NCI-H1092 (cell line): ENCODE data around the gene MCOLN1.

Source experiments
- DNase-seq: peaks from one replicate; lab custom pipeline; 2025; lab: John Stamatoyannopoulos, UW

MCOLN1 gene

DNA sequence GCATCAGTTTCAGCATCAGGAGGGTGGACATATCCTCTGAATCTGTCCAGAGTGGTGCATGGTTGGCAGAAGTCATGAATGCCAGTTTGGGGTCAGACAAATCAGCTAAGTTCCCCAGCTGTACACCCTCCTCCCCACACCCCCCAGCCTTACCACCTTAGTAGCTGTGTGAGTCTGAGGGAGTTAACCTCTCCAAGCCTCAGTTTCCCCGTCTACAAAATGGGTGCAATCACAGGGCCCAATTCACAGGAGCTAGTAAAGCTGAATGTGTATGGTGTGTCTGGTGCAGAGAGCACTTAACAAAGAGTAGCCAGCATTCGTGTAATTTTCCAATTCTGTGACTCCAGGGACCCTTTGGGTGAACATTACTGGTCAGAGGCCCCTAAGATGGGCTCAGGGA is 19.9 kb upstream of the MCOLN1 start:
- DNase-seq, result no peak

DNA sequence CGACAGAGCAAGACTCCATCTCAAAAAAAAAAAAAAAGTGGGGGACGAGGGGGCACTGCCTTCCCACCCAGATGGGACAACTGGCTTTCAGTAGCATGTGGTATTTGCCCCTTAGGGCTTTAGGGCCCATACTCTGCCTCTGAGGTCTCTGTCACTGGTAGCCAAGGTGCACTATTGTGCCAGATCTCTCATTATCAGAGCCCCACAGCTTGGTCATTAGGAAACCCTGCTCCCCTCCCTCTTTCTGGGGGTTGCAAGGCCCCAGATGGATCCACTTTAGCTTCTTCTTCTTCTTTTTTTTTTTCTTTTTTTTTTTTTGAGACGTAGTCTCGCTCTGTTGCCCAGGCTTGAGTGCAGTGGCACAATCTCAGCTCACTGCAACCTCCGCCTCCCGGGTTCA is 17.7 kb upstream of the MCOLN1 start:
- DNase-seq, result no peak

DNA sequence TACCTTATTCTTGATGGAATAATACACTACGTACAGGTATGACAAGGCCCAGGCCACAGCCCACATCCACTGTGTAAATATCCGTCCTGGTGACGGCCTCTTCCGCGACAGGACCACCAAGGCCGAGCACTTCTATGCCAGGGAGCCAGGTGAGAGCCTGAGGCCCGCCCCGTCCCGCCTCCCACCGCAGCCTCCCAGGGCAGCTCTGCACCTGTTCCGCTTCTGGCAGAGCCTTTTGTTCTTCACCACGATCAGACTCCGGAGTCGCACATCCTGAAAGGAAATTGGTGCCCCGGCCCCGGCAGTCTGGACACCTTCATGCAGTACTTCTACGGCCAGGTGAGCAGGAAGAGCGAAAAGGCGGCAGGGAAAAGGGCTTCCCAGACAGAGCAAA is 17.1 kb upstream of the MCOLN1 start:
- DNase-seq, result no peak

DNA sequence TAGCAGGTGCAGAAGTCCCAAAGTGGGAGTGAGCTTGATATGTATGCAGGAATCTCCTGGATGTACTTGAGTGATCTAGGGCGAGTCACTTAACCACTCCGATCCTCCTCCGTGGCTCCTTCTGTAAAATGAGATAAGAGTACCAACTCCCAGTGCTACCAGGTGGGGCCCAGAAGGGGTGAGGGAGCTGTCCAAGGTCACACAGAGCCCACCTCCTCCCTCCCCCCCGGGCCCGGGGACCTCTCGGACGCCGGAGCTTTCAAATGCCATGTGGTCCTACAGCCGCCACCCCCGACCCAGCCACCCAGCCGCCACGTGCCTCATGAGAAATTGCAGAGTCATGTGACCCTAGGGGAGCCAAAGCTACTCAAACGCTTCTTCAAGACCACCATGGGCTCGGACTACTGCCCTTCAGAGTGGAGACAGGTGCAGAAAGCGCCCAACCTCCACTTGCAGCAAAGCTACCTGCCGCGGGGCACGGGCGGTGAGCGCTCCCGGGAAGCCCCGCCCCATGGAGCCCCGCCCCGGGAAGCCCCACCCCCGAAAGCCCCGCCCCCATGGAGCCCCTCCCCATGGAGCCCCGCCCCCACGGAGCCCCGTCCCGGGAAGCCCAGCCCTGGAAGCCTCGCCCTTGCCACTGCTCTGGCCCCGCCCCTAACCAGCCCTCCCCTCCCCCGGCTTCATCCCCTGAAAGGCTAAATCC is 16.6 kb upstream of the MCOLN1 start:
- DNase-seq, result no peak

DNA sequence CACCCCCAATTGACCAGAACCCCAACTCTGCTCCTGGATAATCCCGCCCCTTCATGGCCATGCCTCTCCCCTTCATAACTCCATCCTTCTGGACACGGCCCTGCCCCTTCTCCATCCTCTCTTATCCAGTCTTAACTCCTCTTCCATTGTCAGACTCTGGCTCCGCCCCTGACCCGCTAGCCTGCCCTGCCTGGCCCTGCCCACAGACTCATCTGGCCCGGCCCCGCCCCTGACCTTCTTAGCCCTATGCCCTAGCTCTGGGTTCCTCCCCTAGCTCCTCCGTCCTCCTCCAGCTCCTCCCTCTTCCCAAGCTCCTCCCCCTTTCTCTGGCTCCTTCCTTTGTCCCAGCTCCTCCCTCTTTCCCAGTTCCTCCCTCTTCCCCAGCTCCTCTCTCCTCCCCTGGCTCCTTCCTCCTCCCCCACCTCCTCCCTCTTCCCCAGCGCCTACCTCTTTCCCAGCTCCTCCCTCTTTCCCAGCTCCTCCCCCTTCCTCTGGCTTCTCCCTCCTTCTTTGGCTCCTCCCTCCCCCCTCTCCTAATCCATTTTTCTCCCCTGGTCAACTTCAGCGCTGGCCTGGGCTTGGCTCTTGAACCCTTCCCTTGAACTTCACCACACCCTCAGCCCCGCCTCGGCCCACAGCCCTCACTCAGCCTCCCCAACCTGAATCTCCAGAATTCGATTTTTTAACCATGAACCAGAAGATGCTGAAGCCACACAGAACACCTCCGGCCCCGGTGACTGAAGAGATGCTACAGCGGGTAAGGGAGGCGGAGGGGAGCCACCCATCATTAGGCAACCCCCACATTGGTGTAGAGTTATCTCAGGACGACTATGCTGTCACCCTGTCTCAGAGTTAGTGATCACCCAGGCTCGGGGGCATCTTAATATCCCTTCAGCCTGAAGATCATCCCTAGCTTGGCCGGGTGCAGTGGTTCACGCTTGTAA is 15.8 kb upstream of the MCOLN1 start:
- DNase-seq, result no peak

DNA sequence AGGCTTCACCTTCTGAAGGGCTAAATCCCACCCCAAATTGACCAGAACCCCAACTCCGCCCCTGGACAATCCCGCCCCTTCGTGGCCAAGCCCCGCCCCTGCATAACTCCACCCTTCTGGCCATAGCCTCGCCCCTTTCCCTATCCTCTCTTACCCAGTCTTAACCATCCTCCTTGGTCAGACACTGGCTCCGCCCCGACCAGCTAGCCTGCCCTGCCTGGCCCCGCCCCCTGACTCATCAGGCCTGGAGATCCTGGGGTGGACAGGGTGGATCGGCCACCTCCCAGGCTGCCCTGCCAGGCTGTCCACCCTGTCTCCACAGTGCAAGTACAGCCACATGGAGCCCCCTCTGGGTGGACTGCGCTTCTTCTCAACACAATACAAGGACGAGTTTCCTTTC is 14.5 kb upstream of the MCOLN1 start:
- DNase-seq, result no peak

DNA sequence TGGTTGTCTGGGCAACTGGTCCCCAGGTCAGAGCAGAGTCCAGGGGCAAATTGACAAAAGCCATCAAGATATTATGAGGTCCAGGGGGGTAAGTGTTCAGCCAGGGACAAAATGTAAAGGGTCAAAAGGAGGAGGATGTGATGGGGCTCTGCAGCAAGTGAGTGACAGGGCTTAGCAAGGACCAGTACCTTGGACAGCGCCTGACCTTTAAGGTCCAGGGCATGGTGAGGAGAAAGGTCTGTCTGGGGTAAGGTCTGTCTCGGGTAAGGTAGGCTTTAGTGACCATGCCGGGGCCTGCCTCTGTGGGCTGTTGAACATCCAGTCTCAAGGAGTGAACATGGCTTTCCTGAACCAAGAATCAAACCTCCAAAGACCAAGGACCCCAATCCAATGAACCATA is 12.8 kb upstream of the MCOLN1 start:
- no peak for DNase-seq

DNA sequence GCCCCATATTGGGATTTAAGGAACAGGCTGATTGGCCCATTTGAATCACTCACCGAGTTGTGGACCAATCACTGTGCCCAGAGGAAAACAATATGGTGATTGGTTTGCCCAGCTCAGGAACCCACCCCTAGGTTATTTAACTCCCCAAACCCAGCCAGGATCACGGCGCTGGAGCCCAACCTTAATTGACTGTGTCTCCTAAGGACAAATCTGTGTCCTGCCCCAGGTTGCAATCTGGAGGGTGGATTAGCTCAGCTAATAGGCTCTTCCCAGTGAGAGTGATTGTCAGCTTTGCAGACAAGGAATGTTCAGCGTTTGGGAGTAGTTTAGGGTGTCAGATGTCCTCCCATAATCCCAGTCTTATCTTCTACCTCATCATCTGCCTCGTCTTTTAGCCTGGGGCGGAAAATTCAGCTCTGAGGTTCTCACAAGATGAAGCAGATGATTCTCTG is 10.0 kb upstream of the MCOLN1 start:
- DNase-seq, result no peak

DNA sequence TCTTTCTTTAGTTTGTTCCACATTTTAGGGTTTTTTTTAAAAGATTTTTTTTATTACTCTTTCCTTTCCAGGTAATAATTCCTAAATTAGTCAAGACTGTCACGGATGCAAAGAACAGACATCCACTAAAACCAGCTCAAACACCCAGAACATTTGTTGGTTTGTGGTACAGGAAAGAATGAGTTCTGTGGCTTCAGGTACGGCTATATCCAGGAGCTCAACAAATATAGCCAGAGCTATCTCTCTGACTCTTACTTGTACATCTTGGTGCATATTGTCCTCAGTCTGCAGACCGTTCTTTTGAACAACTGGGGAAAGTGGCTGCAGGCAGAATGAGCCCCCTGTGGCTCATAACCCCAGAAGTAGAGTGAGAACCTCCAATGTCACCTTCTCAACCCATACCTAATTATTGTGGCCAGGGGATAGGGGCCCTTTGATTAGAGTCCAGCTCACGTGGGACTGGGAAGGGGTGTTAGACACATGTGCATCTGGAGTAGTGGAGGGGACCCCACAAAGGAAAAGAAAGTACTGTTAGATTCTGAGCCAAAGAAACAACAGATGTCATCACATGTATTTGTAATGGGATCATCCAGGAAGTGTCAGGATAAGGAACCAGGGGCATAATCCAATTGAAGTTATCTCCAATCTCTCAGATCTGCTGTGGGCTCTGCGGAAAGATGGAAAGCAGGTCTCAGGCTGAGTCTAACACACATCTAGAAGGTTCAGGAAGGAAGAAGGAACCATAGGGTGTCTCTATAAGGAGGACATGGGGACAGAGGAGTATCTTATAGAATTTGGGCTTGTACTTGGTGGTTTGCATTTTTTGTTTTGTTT is 8.4 kb upstream of the MCOLN1 start:
- no peak for DNase-seq

DNA sequence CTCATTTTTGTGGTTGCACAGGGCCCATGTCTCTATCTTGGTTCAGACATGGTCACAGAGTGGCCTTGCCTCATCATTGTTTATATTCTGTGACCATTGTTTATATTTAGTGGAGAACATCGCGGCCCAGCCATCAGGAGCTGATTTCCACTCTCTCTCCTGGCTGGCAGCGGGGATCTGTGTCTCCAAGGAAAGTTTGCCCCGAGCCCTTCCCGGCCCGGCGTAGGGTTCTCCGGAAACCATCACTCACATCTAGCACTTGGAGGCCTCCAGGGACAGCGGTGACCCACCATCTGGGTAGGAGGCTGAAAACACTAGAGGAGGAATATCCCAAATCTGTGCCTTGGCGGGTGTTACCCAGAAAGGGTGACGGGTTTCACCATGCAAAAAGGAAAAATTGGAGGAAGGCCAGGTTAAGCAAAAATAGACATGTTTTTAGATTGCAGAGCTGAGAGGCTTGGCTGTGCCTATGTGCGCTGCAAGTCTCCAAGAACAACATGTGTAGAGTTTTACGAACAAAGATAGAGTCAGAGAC is 7.2 kb upstream of the MCOLN1 start:
- no peak for DNase-seq

DNA sequence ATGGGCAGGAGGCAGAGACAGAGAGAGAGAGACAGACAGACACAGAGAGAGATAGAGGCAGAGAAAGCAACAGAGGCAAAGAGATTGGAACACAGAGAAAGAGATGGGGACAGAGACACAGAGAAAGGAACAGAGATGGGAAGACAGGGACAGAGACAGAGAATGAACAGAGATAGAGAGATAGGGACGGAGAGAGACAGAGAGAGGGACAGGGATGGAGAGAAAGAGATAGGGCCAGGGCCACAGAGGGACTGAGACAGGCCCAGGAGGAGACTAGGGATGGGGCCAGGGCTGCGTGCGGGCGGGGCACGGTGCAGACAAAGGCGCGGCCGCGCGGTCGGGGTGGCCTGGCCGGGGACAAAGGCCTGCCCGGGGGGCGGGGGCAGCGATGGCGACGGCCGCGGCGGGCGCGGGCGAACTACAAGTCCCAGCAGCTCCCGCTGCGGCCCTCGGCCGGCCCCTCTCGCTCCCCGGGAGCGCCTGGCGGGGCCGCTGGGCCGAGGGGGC is 6.7 kb upstream of the MCOLN1 start, which contains the start of gene ZNF358:
ZNF358 (plus strand) TSS at position 459 of the 507 bp plus-strand sequence. CDS start 3,140 bp downstream, outside the sequence.
- peak; percentile 38 for DNase-seq

DNA sequence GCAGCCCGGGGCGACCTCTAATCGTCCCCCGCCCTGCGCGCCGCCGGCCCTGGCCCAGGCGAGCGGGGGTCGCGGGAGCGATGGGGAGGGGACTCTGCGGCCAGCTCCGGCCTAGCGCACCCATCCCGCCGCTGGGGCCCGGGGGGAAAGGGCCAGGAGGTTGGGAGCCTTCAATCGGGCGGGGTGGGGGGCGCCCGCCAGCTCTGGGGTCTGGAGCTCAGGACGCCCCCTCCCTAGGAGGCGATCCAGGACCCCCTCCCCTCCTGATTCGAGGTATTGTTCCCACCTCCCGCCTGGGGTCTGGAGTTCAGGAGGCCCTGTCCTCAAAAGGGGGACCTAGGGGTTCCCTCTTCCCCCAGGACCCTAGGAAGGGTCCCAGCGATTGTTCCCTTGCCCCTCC is 6.1 kb upstream of the MCOLN1 start:
- no peak for DNase-seq

DNA sequence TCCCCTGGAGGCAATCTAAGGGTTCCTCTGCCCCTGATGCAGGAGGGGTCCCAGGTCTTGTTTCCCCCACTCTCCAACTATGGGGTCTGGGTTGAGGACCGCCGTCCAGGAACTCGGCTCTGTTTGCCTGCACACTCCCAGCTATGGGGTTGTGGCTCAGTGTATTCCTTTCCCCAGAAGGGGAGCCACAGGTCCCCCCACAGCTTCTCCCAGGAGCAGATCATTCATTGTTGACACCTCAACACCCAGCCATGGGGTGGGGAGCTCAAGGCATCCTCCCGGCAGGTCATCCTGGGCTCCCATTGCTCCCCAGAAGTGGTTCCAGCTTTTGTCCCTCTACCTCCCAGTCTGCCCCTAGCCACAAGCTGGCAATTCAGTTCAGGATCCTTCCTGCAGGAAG is 5.5 kb upstream of the MCOLN1 start:
- no peak for DNase-seq

DNA sequence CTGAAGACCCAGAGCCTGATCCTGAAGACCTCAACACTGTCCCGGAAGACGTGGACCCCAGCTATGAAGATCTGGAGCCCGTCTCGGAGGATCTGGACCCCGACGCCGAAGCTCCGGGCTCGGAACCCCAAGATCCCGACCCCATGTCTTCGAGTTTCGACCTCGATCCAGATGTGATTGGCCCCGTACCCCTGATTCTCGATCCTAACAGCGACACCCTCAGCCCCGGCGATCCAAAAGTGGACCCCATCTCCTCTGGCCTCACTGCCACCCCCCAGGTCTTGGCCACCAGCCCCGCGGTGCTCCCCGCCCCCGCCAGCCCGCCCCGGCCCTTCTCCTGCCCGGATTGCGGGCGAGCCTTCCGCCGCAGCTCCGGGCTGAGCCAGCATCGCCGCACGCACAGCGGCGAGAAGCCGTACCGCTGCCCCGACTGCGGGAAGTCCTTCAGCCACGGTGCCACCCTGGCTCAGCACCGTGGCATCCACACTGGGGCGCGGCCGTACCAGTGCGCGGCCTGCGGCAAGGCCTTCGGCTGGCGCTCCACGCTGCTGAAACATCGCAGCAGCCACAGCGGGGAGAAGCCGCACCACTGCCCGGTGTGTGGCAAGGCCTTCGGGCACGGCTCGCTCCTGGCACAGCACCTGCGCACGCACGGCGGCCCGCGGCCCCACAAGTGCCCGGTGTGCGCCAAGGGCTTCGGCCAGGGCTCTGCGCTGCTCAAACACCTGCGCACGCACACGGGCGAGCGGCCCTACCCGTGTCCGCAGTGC is 2.9 kb upstream of the MCOLN1 start:
- no peak for DNase-seq

DNA sequence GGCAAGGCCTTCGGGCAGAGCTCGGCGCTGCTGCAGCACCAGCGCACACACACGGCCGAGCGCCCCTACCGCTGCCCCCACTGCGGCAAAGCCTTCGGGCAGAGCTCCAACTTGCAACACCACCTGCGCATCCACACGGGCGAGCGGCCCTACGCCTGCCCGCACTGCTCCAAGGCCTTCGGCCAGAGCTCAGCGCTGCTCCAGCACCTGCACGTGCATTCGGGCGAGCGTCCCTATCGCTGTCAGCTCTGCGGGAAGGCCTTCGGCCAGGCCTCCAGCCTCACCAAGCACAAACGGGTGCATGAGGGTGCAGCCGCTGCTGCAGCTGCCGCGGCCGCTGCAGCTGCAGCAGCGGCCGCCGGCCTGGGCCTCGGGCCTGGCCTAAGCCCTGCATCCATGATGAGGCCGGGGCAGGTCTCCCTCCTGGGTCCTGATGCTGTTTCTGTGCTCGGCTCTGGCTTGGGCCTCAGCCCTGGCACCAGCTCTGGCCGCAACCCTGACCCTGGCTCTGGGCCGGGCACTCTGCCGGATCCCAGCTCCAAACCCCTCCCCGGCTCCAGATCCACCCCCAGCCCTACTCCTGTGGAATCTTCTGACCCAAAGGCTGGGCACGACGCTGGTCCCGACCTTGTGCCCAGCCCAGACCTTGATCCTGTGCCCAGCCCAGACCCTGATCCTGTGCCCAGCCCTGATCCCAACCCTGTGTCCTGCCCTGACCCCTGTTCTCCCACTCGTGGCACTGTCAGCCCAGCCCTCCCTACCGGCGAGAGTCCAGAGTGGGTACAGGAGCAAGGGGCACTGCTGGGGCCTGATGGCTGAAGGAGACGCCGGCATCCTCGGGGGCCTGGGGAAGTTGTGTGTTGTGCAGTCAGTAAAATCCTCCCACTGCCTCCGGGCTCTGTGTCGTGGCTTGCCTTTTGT is 2.0 kb upstream of the MCOLN1 start:
- no peak for DNase-seq

DNA sequence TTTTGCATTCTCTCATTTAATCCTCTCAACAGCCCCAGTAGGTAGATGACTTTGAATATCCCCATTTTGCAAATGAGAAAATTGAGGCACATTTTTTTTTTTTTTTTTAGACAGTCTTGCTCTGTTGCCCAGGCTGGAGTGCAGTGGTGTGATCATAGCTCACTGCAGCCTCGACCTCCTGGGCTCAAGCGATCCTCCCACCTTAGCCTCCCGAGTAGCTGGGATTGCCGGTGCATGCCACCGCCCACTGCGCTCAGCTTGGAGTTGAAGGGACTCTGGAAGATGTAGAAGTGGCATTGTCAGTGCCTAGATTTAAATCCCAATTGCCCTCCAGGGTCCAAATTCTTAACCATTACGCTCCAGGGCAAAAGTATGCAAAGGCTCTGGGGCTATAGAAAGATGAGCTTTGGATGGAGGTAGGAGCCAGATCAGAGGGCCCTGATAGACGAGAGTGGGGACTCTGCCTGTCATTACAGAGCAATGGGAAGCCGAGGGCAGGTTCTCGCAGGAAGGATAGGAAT is 813 bp upstream of the MCOLN1 start:
- no peak for DNase-seq

DNA sequence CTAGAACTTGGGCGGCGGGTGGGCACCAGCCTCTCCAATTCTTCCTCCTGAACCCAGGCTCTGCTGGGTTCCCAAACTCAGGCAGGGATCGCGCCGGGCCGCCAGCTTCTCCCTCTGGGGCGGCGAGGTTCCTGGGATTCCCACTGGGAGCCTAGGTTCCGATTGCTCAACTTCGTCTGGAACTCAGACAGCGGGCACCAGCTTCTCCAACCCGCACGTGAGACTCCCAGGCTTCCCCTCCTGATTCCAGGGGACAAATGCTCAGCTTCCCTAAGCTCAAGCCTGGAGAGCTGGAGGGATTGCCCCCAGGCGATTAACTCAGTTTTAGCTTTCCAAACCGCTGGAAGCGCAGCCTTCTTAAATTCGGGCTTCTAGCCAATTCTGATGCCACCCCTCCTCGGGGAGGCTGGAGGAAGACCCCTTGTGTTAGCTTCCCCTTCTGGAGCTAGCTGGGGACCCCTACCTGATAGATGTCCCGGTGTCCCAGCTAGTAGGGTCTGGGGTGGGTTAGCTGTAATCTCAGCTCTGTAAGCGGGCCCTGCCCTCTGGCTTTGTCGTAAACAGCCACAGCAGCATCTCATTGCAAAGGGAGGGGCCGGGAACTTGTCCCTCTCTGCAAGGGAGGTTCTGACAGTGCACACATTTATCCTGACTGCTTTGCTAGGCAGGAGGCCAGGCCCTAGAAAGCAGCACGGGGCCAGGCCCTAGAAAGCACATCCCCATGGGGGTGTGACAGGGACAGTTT is 671 bp downstream of the MCOLN1 start:
- DNase-seq, result no peak

DNA sequence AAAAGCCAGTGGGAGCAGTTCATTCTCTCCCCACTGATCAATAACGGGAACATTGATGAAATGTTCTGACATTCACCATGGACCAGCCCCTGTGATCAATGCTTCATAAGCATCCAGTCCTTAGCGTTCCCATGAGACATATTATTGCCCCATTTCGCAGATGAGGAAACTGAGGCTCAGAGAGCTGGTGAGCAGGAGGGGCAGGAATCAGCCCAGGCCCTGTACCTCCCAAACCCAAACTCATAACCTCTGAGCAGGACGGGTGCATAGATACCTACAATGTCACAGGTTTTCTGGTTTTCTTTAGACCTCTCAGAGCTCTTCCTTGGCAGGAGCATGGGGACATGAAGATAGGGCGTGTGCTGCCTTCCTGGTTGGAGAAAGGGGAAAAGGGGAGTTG is 2.1 kb downstream of the MCOLN1 start:
- DNase-seq, result no peak
